HG03135 (cell line): ENCODE results near the gene SPATA20.

Source experiments
- ATAC-seq: cut with Tn5 transposase; IDR thresholded peaks from one replicate; pipeline ENCODE4 v1.9.1; 2021; ENCODE audit warnings: mild to moderate bottlenecking, moderate library complexity; ENCODE audit not compliant: unreplicated experiment

The SPATA20 gene

DNA sequence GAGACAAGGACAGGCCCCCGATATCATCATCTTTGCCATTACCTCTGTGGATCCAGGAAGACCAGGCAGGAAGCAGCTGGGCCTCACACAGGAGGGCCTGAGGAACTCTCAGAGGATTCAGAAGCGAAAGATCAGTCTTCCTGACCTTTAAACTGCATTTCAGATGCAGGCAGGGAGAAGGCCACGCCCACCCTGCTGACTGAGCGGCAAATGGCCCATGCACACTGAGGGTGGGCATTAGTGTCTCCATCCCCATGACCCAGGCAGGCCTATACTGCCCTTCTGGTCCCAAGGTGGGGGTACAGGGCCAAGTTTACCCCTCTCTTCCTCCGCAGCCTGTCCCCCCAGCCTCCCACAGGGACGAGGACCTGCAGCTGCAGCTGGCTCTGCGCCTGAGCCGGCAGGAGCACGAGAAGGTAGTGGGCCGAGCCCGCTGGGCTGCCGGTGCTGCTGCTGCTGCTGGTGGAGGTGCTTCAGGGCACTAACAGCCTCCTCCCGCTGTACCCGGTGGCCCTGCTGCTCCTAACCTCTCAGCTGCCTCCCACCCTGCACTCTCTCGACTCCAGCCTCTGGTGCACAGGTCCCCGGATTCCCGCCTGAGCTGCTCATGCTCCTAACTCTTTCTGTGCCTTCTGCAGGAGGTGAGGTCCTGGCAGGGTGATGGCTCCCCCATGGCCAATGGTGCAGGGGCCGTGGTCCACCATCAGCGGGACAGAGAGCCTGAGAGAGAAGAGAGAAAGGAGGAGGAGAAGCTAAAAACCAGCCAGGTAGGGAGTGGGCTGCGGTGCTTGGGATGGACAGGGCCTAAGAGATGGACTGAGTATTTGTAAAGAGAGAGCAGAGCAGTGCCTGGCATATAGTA, 8.2 kb upstream of the SPATA20 start:
- no peak for ATAC-seq

DNA sequence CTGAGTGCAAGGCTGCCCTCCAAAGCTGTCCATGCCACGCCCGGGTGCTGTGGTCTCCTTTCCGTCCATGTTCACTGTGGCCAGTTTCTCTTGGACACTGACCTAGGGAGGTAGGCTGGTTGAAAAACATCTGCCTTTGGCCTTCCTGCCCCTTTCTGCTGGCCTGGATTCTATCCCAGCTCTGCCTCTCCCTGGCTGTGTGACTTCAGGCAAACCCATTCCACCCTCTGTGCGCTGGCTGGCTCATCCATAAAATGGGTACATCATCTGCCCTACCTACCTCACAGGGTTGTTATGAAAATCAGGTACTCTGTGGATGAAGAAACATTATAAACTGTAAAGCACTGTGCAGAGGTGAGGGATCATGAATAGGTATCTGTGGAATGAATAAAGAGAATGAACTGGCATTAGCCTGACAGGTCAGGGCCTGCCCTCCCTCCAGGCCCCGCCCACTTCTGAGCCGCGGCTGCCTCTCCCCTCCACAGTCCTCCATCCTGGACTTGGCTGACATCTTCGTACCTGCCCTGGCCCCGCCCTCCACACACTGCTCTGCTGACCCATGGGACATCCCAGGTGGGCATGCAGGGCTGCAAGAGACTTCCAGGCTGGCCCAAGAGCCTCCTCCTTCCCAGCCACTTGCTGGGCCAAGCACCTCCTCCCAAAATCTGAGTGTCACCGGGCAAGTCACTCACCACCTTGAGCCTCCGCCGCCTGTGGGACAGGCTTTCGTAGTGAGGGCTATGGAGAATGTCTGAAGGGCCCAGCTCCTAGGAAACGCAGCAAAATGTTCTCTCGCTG, 7.0 kb upstream of the SPATA20 start:
- ATAC-seq, result no peak

DNA sequence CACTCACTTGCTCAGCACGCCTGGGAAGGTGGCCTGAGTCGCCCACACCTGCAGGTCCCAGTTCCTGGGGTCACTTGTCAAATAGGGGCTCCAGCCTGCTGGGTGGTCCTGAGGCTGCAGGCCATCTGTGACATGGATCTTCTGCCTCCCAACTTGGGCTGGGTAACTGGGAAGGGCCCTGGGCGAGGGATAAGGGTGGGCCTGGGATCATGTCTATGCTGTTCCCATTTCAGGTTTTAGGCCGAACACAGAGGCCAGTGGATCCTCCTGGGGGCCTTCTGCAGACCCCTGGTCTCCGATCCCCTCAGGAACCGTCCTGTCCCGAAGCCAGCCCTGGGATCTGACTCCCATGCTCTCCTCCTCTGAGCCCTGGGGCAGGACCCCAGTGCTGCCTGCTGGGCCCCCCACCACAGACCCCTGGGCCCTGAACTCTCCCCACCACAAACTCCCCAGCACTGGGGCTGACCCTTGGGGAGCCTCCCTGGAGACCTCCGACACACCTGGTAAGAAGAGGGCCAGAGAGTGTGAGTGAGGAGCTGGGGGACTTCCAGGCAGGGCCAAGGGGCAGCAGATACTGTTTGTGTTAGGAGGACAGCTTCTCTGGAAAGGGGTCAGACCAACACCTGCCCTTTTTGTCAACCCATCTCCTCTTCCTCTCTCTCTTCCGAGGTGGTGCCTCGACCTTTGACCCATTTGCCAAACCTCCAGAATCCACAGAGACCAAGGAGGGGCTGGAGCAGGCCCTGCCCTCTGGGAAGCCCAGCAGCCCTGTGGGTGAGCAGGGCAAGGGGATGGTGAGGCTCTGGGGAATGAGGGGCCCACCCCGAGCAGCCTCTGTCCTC, 6.2 kb upstream of the SPATA20 start:
- no peak for ATAC-seq

DNA sequence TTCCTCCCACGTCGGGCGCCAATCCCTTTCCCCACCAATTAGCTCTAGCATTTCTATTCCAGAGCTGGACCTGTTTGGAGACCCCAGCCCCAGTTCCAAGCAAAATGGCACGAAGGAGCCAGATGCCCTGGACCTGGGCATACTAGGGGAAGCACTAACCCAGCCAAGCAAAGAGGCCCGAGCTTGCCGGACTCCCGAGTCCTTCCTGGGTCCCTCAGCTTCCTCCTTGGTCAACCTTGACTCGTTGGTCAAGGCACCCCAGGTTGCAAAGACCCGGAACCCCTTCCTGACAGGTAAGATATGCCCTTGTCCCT, 5.6 kb upstream of the SPATA20 start:
- no peak for ATAC-seq

DNA sequence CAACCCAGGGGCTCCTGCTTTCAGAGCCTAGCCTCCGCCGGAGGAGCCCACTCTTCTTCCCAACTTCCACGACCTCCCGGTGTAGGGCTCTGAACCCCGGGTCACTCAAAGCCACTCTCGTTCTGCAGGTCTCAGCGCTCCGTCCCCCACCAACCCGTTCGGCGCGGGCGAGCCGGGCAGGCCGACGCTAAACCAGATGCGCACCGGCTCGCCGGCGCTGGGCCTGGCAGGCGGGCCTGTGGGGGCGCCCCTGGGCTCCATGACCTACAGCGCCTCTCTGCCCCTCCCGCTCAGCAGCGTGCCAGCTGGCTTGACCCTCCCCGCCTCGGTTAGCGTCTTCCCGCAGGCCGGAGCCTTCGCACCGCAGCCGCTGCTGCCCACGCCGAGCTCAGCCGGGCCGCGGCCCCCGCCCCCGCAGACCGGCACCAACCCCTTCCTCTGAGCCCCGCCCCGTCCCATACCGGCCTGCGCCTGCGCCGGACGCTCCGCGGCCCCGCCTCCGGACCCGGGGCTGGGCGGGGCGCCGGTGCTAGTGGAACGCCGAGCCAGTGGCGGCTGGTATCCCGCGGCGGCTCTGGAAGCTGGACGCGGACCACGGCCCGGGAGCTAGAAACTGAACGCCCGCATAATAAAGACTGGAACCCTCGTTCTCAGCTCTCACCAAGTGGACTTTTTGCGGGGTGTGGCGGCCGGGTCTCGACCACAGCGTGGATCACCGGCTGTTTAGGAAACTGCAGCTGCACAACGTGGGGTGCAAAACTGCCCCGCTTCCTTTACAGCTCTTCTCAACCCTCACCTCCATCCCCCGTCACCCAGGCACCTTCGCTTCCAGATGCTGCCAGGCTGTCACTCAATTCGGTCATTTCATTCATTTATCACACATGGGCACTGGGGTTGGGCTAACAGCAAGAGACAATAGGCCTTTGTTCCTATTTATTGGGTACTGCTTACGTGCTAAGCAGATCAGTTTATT, 5.0 kb upstream of the SPATA20 start:
- peak; percentile 85 for ATAC-seq

DNA sequence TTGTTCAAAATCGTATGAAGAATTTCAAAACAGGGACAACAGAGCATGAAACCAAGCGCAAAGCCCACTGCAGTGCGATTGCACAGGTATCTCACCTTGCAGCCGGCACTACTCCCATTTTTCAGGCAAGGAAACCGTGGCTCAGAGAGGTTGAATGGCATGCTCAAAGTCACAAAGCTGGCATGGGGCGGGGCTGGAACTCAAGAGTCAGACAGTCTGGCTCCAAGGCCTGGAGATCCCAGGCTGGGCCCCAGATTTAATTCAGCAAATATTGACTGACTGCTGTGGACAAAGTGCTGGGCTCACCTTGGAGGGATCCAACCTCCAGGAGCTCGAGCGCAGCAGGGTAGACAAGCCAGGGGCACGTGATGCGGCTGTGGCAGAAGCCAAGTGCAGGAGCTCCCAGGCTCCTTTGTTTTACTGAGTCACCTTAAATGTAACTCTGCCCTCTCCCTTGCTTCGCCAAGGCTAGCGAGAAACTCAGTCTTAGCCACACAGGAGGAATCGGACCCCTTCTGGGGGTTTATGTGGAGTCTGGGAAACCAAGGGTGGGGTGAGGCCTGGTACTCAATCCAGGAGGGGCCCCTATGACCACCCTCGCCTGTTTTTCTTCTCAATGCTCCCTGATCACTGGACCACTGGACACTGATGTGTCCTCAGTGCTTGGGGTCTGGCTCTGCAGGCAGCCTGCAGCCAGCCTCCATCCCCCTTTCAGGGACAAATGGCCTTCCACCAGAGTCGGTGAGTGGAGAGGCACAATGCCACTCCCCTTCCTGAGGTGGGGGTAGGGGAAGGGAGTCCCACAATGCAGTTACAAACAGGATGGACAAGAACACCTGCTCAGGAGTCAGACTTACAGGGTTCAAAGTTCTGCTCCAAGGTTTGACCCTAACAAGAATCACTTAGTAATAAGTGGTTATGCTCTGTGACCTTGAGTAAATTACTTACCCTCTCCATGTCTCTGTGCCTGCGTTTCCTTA, 3.9 kb upstream of the SPATA20 start:
- no peak for ATAC-seq

DNA sequence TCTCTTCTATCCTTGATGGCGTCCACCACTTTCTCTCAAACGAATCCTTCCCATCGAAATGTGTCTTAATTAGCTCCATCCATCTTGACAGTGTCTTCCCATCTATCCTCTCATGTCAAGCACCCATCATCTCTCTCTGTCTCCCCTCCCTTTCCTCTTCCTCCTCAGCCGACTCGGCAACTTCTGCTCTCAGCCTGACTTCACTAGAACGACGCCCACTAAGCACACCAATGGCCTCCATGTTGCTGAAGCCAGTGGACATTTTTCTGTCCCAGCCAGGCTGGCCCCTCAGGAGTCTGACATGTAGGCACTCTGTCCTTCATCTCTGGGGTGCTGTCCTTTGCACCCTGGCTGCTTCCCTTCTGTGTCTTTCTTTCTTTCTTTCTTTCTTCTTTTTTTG, 2.5 kb upstream of the SPATA20 start:
- no peak for ATAC-seq

DNA sequence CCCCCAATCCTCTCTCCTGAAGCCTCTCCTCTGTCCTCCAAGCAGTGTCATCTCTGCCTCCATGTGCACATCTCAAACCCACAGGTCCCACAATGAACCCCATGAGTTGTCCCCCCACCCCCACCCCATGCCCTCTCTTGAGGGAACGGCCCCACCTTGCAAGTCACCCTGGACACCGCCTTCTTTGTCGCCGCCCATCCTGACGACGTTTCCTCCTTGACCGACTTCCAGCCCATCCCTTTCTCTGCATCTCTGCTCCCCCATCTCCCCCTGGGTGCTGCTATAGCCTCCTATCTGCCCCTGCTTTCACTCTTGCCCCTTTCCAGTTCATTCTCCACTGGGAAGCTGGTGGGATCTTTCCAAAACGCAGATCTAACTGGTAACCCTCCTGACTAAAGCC, 1.7 kb upstream of the SPATA20 start:
- ATAC-seq, result no peak

DNA sequence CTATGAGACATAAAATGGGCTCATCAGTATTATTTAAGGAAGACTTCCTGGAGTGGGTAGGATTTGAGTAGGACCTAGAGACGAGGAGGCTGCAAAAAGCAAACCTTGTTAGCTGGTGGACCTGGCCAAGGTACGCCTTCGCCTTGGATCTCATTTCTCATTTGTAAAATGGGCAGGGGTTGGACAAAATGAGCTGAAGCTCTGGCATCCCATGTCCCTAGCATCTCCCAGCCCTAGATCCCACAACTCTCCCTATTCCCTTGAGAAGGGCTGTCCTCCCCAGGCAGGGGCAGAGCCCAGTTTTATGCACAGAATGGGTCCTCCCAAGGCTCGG, 306 bp upstream of the SPATA20 start:
- ATAC-seq, result no peak

DNA sequence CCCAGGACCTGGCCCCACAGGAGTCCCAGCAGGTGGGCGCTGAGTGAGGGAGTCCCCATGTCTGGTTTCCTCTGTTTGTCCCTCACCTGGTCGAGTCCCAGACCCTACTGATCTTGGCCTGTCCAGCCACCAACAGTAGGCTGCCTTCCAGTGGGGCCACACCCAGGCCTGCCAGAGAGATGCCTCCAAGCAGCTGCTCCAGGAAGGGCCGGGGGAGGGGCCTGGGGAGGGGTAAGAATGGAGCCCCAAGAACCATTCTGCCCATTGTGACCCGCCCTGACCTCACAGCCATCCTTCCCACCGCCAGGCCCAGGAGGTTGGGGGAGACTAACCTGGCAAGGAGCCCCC, 736 bp downstream of the SPATA20 start:
- ATAC-seq, result no peak

DNA sequence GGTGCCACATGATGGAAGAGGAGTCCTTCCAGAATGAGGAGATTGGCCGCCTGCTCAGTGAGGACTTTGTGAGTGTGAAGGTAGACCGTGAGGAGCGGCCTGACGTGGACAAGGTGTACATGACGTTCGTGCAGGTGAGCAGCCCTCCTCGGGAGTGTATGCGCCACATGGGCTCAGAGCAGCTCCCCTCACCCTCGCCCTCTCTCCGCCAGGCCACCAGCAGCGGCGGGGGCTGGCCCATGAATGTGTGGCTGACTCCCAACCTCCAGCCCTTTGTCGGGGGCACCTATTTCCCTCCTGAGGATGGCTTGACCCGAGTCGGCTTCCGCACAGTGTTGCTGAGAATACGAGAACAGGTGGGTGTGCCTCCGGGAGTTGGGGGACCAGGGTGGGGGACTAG, 1.9 kb downstream of the SPATA20 start:
- ATAC-seq, result no peak

DNA sequence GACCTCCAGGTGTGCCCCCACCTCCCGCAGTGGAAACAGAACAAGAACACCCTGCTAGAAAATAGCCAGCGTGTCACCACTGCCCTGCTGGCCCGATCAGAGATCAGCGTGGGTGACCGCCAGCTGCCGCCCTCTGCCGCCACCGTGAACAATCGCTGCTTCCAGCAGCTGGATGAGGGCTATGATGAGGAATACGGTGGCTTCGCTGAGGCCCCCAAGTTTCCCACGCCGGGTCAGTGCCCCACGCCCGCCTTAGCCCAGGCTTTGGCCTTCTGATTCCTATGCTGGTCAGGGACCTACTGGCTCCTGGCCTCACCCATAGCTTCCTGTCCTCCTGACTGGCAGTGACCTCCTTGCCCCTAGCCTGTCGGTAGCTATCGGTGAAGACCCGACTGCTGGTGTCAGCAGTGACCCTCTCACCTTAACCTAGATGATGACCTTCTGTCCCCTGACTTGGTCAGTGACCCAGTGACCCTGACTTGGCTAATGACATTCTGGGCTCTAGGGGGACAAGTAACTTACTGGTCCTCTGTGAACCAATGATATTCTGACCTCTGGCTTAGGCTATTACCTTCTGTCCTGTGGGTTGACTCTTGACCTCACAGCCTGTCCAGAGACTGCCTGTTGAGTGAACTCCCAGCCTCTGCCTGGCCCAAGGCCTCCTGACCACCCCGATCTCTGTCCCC, 2.4 kb downstream of the SPATA20 start:
- no peak for ATAC-seq

DNA sequence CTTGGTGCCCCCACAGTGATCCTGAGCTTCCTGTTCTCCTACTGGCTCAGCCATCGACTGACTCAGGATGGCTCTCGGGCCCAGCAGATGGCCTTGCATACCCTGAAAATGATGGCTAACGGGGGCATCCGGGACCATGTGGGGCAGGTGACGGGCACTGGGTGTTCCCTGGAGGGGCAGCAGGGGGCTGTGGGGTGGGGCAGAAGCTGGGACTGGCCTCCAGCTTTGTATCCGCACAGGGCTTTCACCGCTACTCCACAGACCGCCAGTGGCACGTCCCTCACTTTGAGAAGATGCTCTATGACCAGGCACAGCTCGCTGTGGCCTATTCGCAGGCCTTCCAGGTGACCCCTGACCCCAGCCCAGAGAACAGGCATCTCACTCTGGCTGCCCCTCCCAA, 3.0 kb downstream of the SPATA20 start:
- no peak for ATAC-seq

DNA sequence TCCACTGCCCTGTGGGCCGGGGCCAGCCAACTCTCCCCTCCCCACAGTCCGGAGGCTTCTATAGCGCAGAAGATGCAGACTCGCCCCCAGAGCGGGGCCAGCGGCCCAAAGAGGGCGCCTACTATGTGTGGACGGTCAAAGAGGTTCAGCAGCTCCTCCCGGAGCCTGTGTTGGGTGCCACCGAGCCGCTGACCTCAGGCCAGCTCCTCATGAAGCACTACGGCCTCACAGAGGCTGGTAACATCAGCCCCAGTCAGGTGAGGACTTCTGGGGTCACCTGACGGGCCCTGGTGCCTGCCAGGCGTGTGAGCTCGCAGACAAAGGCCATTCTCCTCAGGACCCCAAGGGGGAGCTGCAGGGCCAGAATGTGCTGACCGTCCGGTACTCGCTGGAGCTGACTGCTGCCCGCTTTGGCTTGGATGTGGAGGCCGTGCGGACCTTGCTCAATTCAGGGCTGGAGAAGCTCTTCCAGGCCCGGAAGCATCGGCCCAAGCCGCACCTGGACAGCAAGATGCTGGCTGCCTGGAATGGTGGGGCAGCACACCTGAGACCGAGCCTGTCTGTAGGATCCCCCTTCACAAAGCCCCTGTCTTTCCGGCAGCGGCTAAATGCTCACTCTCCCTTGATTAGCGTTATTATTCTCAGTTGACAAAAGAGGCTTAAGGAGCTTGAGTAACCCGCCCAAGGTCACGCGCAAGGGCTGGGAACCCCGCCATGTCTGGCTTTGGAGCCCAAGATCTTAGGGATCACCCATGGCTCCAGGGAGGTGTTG, 3.9 kb downstream of the SPATA20 start:
- ATAC-seq, result no peak

DNA sequence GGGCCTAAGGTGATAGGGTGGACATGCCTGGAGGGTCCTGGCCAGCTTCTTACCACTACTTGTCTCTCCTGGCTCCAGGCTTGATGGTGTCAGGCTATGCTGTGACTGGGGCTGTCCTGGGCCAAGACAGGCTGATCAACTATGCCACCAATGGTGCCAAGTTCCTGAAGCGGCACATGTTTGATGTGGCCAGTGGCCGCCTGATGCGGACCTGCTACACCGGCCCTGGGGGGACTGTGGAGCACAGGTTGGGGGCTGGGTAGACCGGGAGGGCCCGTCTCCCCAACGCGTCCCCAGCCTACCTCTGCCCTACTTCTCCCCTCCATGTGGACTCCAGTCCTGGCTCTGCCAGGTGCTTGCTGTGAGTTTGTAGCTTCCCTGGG, 4.5 kb downstream of the SPATA20 start:
- no peak for ATAC-seq

DNA sequence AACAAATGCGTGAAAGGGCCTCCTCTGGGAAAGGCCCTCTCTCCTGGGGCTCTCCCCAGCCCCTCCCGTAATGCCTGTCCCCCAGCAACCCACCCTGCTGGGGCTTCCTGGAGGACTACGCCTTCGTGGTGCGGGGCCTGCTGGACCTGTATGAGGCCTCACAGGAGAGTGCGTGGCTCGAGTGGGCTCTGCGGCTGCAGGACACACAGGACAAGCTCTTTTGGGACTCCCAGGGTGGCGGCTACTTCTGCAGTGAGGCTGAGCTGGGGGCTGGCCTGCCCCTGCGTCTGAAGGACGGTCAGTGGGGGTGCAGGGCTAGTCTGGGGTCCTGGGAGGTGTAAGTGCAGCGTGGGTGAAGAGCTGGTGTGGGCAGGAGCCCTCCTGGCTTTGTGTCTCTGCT, 4.9 kb downstream of the SPATA20 start:
- ATAC-seq, result no peak

DNA sequence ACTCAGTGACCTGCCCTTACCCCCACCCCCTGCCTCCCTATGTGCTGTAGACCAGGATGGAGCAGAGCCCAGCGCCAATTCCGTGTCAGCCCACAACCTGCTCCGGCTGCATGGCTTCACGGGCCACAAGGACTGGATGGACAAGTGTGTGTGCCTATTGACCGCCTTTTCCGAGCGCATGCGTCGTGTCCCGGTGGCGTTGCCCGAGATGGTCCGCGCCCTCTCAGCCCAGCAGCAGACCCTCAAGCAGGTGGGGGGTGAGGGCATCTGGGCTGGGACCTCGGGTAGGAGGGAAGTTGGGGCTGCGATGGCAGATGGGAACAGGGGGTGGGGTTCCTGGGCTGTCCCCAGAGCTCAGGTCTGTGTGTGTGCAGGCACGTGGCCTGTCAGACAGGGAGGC, 7.2 kb downstream of the SPATA20 start:
- no peak for ATAC-seq

DNA sequence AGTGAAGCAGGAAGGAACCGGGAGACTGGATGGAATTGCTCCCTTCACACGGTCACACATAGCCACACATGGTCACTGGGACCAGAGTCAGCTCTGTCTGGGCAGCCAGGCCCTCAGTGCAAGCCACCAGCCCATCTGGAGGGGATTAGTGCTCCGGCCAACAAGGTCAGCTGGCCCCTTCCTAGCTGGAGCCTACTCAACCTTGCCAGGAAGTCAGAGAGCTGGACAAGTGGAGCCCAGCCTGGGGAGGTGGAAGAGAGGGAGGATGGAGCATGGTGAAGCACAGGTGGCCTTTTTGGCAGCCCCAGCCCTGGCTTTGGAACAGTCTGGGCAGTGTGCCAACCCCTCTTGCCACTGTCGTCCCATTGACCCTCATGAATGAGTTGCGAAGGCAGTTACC, 9.8 kb downstream of the SPATA20 start:
- ATAC-seq, result no peak
